Activated CD4-positive, alpha-beta T cell treated with anti-CD3 and anti-CD28 coated beads, Interleukin-2, Interleukin-6, amounts not matched to agents 100 ng/mL and 50 ng/mL, durations not matched to agents 16 hours and 8 hours (primary cell): ENCODE data around the gene DOK6.

Experiments used
- DNase-seq: peaks from one replicate; pipeline ENCODE4 v3.0.0-alpha.2; 2020

The DOK6 gene

GRCh38 chr18:69556228-69556627 lies 155.5 kb downstream of the DOK6 start:
- DNase-seq = no peak

DNA sequence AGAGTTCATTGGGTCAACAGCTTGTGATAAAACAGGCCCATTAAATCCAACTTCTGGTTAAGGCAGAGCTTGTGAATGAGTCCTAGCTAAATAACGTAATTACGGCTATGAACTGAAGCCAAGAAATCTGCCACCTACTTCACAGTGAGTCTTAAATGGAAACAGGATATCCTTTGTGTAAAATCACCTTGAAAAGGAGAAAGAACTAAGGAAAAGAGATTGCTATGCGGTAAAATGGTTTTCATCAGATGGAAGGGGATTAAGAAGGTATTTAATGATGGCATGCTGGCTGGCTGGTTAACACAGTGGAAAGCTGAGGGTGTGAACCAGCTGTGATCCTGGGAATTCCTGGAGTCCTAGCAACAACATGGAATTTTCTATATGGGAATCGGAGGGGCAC lies 156.6 kb downstream of the DOK6 start:
- DNase-seq = no peak

- no peak for DNase-seq
These were observed 157.4 kb downstream of the DOK6 start for GRCh38 chr18:69558052-69558451.

- no peak for DNase-seq
These were observed 158.9 kb downstream of the DOK6 start for GRCh38 chr18:69559604-69560003.

DNA sequence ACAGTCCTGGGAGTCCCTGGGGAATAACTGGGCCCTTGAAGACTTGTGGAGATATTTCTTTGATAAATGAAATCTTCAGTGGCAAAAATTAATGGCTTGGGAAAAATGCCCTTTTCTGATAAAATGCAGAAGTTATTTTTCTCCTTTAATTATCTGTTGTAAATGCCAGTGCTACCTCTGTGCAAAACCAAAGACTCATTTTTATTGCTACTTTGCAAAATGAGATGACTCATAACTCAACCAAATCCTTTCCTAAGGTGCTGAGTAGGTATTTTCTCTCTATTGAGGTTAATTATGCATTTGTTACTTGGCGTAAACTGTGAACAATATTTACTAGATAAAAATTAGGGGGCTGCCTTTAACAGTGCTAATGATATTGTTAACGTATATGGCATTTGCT lies 163.9 kb downstream of the DOK6 start:
- no peak for DNase-seq

DNA sequence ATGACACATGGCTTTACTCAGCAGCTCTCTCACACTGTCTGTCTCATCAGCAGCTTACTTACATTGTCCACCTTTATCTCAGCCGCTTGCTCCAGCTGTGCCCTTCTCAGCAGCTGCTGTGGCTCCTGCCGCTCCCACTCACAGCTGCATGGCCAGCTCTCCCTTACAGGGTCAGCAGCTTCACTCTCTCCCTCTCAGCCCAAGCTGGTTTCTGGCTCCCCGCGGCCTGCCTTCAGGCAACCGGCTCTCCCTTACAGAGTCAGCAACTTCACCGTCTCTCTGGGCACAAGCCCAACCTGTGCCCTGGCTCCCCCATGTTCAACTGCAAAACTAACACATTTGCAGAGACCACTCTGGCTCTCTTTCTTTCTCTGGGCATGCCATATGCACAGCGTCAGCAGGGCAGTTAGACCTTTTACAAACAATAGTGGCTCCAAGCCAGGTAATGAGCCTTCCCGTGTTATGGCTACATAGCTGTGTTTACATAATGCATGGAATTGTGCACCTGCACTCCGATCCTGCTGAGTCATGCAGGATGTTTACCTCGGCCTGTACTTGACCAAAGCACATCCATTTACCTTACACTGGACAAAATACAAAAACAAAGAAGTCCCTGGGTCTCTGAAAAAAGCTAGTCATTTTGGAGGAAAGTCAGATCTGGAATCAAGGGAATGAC lies 167.3 kb downstream of the DOK6 start:
- no peak for DNase-seq

DNA sequence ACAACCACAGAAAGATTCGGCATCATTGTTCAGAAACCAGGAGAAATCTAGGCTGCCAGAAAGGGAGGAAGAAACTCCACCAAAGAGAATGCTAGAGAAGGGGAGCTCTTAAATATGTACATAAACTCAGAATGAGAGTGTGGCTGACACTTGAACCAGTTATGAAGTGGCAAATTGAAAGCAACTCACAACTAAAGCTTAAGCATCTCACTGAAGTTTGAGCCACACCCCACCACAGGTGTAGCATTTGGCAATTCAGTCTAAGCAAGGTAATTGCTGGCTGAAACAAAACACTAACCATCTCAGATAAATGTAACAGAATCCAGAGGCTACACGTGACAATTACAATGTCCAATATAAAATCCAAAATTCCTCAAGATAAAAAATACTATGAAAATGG lies 168.4 kb downstream of the DOK6 start:
- no peak for DNase-seq

DNA sequence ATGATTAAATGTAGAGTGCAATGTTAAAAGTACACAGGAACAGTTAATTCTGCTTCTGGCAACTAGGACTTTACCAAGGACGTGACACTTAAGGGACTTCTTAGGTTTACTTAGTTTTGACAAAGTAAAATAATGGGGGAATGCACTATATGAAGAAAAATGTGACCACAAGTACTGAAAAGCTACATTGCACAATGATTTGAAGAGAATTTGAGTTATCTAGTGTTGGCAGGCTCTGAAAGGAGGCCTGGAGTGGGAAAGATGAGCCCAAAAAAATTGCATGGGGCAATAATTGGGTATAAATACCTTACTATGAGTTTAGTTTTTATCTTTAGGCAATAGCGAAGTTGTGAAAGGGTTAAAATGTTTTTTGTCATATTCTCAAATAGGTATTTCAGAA lies 173.7 kb downstream of the DOK6 start:
- no peak for DNase-seq

DNA sequence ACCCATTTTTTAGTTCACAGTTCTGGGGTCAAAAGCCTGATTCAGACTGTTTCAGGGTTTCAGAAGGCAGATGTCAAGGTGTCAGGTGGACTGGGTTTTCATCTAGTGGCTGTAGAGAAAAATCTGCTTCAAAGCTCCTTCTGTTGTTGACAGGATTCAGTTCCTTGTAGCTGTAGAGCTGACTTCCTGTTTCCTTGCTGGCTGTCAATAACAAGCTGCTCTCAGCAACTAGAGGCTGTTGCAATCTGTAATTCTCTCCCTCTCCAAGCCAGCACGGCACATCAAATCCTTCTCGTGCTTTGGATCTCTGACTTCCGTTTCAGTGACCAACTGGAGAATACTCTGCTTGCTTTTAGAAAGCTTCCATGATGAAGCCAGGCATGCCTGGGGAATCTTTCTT lies 179.4 kb downstream of the DOK6 start:
- DNase-seq = peak; percentile 0

- DNase-seq = no peak
These were observed 183.7 kb downstream of the DOK6 start for GRCh38 chr18:69584429-69584828.

DNA sequence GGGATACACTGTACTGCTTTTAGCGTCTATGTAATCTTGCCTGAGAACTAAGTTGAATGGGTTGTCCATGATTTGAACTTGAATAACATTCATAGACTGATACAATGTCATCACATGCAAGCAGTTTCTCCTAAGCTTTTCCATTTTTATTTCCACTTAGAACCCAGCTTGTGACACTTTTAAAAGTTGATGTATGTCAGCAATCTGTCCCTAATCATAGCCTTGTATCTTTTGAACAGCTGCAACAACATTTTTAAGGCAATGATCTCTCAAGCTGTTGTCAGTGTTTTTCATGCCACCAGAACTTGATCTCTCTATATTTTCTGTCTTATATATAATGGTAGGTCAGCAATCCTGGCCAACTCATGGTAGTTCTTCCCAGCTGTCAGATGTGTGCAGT lies 185.0 kb downstream of the DOK6 start:
- DNase-seq = no peak

GRCh38 chr18:69586537-69586936 lies 185.8 kb downstream of the DOK6 start:
- DNase-seq = no peak

GRCh38 chr18:69588301-69588700 lies 187.6 kb downstream of the DOK6 start:
- no peak for DNase-seq

DNA sequence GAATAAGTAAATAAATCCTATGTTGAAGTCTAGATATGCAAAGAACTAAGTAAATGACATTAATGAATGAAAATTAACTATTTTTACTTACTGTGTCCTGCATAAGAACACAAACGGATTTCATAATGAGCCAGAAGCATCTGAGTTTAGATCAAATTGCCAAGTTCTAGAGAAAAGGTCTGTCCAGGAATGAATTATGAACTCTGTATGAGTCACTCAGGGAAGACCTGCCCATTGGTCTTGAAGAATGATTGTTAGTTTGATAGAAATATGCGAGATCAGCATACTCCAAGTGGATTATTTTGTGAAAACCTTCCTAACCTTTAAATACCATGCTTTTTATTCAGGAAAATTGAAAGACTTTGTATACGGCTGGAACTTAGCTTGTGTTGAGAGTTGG lies 189.5 kb downstream of the DOK6 start:
- no peak for DNase-seq

- DNase-seq = no peak
These were observed 195.7 kb downstream of the DOK6 start for GRCh38 chr18:69596345-69596744.

DNA sequence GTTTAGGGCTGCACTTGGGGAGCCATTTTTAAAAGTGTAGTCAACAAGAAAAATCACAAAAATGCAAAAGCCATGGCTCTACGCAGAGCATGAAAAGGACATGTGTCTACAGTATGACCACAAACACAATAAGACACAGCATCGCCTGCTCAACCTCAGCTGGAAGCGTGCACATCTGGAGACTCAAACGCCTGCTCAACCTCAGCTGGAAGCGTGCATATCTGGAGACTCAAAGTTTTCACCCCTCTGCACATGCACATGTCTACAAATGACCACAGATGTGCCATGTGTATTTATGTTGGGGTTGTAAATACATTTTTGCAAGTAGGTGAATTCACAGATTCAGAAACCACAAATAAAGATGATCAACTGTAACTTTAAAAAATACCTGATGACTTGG lies 196.9 kb downstream of the DOK6 start:
- no peak for DNase-seq

DNA sequence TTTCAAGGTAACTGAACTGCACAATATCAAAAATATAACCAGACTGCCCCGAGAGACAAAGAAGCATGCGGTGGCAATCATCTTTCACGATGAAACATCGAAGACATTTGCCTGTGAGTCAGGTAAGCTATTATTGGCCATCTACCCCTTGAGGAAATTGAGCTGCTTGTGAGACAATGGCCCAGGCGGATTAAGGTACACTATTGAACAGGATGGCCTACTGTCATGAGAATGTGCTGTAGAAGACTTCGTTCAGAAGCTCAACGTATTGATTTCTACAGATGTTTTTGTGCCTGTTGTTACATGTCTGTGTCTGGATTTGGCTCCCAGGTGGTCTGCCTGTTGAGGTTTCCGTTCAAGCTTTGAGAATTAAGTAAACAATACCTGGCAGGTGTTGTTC lies 198.7 kb downstream of the DOK6 start:
- no peak for DNase-seq

GRCh38 chr18:69612242-69612641 lies 211.6 kb downstream of the DOK6 start:
- no peak for DNase-seq

DNA sequence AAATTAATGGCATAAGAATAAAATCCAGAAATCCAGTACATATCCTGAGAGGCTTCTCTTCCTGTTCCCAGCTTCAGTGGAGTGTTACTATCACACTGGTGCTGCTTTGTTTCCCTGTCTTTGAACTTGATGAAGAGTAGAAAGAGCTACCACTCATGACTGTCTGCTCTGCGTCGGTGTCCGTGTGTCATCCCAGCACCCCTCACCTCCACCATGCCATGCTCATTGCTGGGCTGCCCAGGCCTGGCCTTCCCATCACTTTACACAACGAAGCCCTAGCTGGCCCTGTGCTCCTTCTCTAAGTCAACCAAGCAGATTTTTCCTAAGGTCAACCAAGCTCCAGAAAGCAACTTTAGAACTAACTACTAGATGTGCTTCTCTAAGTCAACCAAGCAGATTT lies 215.4 kb downstream of the DOK6 start:
- no peak for DNase-seq

GRCh38 chr18:69617408-69617807 lies 216.7 kb downstream of the DOK6 start:
- no peak for DNase-seq

- DNase-seq = no peak
These were observed 217.2 kb downstream of the DOK6 start for GRCh38 chr18:69617888-69618287.

- DNase-seq = no peak
These were observed 221.5 kb downstream of the DOK6 start for GRCh38 chr18:69622184-69622583.

- no peak for DNase-seq
These were observed 222.3 kb downstream of the DOK6 start for GRCh38 chr18:69622961-69623360.

GRCh38 chr18:69626171-69626570 lies 225.5 kb downstream of the DOK6 start:
- no peak for DNase-seq

DNA sequence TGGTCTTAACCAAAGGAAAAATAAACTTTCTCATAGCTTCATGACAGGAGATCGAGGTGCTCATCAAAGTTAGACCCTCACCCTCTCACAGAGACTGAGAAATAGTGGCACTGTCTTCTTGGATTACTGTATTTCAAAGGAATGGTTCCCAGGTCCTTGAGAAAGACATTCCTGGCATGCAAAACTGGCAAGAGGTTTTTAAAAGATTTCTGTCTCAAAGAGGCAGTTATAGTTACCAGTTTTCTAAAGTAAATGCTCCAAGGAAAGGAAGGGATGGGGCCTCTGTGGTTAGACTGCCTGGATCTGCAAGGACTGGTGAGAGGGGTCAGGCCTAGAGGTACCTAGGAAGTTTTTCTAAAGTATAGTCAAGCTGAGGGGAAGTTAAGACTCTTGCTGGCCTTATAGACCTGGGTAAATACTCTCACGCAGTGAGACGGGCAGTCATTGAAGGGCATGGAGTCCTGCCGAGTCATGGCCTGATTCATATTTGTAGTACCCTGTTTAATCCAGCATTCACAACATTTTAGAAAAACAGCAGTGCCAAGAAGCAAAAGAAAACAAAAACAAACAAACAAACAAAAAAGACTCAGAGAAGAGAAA lies 226.1 kb downstream of the DOK6 start:
- DNase-seq = no peak
